Activated CD8-positive, alpha-beta T cell treated with anti-CD3 and anti-CD28 coated beads for 36 hours (primary cell): ENCODE data around the gene ENTREP1. TPM values are rescaled to one million over a fixed set of nuclear protein-coding genes. Genes with fewer than 3 reads are reported as not detected.

Source experiments
- ATAC-seq: fragments of 200-7000 bp; cut with Tn5 transposase; one replicate; pipeline ENCODE4 v1.10.0; 2021; ENCODE audit warnings: mild to moderate bottlenecking, moderate library complexity
- CTCF ChIA-PET: fragments of 350-600 bp; sonication (Branson Sonifier 250); formaldehyde crosslinking; loops from one replicate; lab custom pipeline; 2021; ENCODE audit warnings: antibody characterized with exemption; lab: Charles Lee
- POLR2A ChIA-PET: fragments of 350-600 bp; sonication (Branson Sonifier 250); formaldehyde crosslinking; loops from one replicate; lab custom pipeline; 2021; ENCODE audit warnings: antibody characterized with exemption; lab: Charles Lee
- DNase-seq: peaks from one replicate; pipeline ENCODE4 v3.0.0-alpha.2; 2020
- H3K27ac Mint-ChIP-seq: one replicate; pipeline ENCODE4 v1.8.0; 2021; ENCODE audit warnings: mild to moderate bottlenecking, mixed read lengths
- H3K27me3 Mint-ChIP-seq: one replicate; pipeline ENCODE4 v1.8.0; 2021; ENCODE audit warnings: mixed read lengths
- H3K36me3 Mint-ChIP-seq: one replicate; pipeline ENCODE4 v1.8.0; 2021; ENCODE audit warnings: low read depth, mixed read lengths
- H3K4me1 Mint-ChIP-seq: one replicate; pipeline ENCODE4 v1.8.0; 2021; ENCODE audit warnings: low read depth, mixed read lengths
- H3K4me3 Mint-ChIP-seq: one replicate; pipeline ENCODE4 v1.8.0; 2021; ENCODE audit warnings: mild to moderate bottlenecking, moderate library complexity, mixed read lengths
- H3K9me3 Mint-ChIP-seq: one replicate; pipeline ENCODE4 v1.8.0; 2021; ENCODE audit warnings: mixed read lengths
- CTCF ChIP-seq: fragments of 200-600 bp; IDR thresholded peaks from one replicate; pipeline ENCODE4 v1.8.0; 2022; ENCODE audit warnings: antibody characterized with exemption, mild to moderate bottlenecking
- intact Hi-C: fragments of 100-400 bp; cut with micrococcal nuclease; formaldehyde crosslinking; loops from one replicate; pipeline ENCODE4 v1.10.0; 2022
- total RNA-seq, 2 experiments: library from RNA; stranded (reverse); gene quantifications; one replicate each; pipeline ENCODE4 v1.2.3, GENCODE V29; 2021

ENTREP1 gene
- total RNA-seq, 2 experiments from 2014 or later: not detected

GRCh38 chr9:69340631-69341030 lies 15.6 kb downstream of the ENTREP1 start:
- no peak overlapping the region for H3K4me3 Mint-ChIP-seq
- H3K9me3 Mint-ChIP-seq: no peaks in the 10 kb centered on the region
- POLR2A ChIA-PET: no interaction called here
- no peak overlapping the region for H3K27ac Mint-ChIP-seq
- peaks cover 6% of the 10 kb centered on the region for H3K27me3 Mint-ChIP-seq
- H3K4me1 Mint-ChIP-seq: no peaks in the 10 kb centered on the region
- DNase-seq (no peak), ATAC-seq (no peak)
- CTCF ChIA-PET: interaction anchor here (0.7 to 1.3 kb wide), 5 partner anchors 9 to 657 kb away, joined by 3 to 4 read pairs (median 3); no protein-coding TSS in a partner anchor
- TF ChIP-seq CTCF: no peak
- intact Hi-C loops: no loop called here
- no peaks in the 10 kb centered on the region for H3K36me3 Mint-ChIP-seq

GRCh38 chr9:69342769-69343168 lies 17.8 kb downstream of the ENTREP1 start:
- Mint-ChIP-seq H3K4me1 (no peaks in the 10 kb centered on the region), H3K9me3 (no peaks in the 10 kb centered on the region), H3K27ac (no peak overlapping the region), H3K4me3 (no peak overlapping the region), H3K36me3 (no peaks in the 10 kb centered on the region), H3K27me3 (peaks cover 6% of the 10 kb centered on the region)
- ChIA-PET POLR2A (no interaction called here), CTCF (no interaction called here)
- intact Hi-C loops: no loop called here
- no peak for TF ChIP-seq CTCF
- ATAC-seq (no peak), DNase-seq (no peak)

- Mint-ChIP-seq H3K36me3 (no peaks in the 10 kb centered on the region), H3K9me3 (no peaks in the 10 kb centered on the region), H3K4me3 (no peak overlapping the region), H3K4me1 (no peaks in the 10 kb centered on the region), H3K27ac (no peak overlapping the region), H3K27me3 (peaks cover 6% of the 10 kb centered on the region)
- CTCF ChIA-PET: no interaction called here
- POLR2A ChIA-PET: interaction anchor here (0.9 kb wide), 1 partner anchor 27 kb away, joined by 3 read pairs; no protein-coding TSS in a partner anchor
- DNase-seq (no peak), ATAC-seq (no peak)
- intact Hi-C loops: no loop called here
- no peak for TF ChIP-seq CTCF
Measured at GRCh38 chr9:69344459-69344858, 19.4 kb downstream of the ENTREP1 start.

GRCh38 chr9:69346596-69347390 lies 21.8 kb downstream of the ENTREP1 start:
- H3K36me3 Mint-ChIP-seq: no peaks in the 10 kb centered on the region
- no peaks in the 10 kb centered on the region for H3K4me1 Mint-ChIP-seq
- no peak overlapping the region for H3K4me3 Mint-ChIP-seq
- intact Hi-C loops: no loop called here
- POLR2A ChIA-PET: no interaction called here
- no peak for DNase-seq
- no peak for ATAC-seq
- no peak for TF ChIP-seq CTCF
- H3K27ac Mint-ChIP-seq: no peak overlapping the region
- no peaks in the 10 kb centered on the region for H3K9me3 Mint-ChIP-seq
- CTCF ChIA-PET: no interaction called here
- peaks cover 4% of the 10 kb centered on the region for H3K27me3 Mint-ChIP-seq

- intact Hi-C loops: no loop called here
- POLR2A ChIA-PET: no interaction called here
- Mint-ChIP-seq H3K4me1 (no peaks in the 10 kb centered on the region), H3K4me3 (no peak overlapping the region), H3K27ac (no peak overlapping the region), H3K9me3 (no peaks in the 10 kb centered on the region), H3K27me3 (peaks cover 4% of the 10 kb centered on the region), H3K36me3 (no peaks in the 10 kb centered on the region)
- ATAC-seq (no peak), DNase-seq (no peak)
- CTCF ChIA-PET: no interaction called here
- no peak for TF ChIP-seq CTCF
Measured at GRCh38 chr9:69347607-69348006, 22.6 kb downstream of the ENTREP1 start.
